Activated naive CD8-positive, alpha-beta T cell treated with anti-CD3 and anti-CD28 coated beads for 36 hours (primary cell): ENCODE results near the gene CCDC63. TPM values are rescaled to one million over a fixed set of nuclear protein-coding genes. Genes with fewer than 3 reads are reported as not detected.
"Not testable (repeated sequence)": the region's sequence is repeated elsewhere in the genome, so short reads cannot be mapped to it uniquely, and the experiment has no call there.

Experiments
- DNase-seq: peaks from one replicate; pipeline ENCODE4 v3.0.0; 2021
- H3K27ac Mint-ChIP-seq: one replicate; pipeline ENCODE4 v1.8.0; 2022; ENCODE audit warnings: mild to moderate bottlenecking, moderate library complexity, mixed read lengths
- H3K27me3 Mint-ChIP-seq: one replicate; pipeline ENCODE4 v1.8.0; 2022; ENCODE audit warnings: mild to moderate bottlenecking, mixed read lengths
- H3K36me3 Mint-ChIP-seq: one replicate; pipeline ENCODE4 v1.8.0; 2021; ENCODE audit warnings: mild to moderate bottlenecking, mixed read lengths
- H3K4me1 Mint-ChIP-seq: one replicate; pipeline ENCODE4 v1.8.0; 2021; ENCODE audit warnings: mixed read lengths
- H3K4me3 Mint-ChIP-seq: one replicate; pipeline ENCODE4 v1.8.0; 2022; ENCODE audit warnings: mild to moderate bottlenecking, moderate library complexity, mixed read lengths
- H3K9me3 Mint-ChIP-seq: one replicate; pipeline ENCODE4 v1.8.0; 2022; ENCODE audit warnings: mixed read lengths
- total RNA-seq, 2 experiments: library from RNA; stranded (reverse); gene quantifications; one replicate each; pipeline ENCODE4 v1.2.3, GENCODE V29; 2021

Gene CCDC63
- total RNA-seq, 2 experiments from 2014 or later = not detected

DNA sequence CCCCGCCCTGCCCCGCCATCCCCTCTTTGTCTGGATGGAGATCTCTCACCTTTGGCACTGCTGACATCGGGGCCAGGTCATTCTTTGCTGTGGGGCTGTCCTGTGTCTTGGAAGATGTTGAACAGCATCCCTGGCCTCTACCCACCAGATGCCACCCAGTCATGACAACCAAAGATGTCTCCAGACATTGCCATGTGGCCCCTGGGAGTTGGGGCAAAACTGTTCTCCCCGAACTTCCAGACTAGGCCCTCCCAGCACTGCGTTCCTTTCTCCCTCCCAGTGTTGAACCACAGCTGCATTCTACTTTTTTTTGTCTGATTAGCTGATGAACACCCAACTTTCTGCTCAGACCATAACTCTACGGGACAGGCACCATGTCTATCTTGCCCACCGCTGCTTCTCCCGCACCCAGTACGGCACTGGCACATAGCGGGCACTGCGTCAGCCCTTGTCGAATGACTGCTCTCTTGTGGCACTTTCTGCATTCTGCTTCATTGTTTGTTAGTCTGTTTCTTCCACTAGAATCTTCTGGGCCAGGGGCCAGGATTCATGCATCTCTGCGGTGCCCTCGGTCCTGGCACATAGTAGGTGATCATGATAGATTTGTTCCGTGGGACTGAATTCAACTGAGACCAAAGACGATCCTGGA is 86.7 kb downstream of the CCDC63 start:
- DNase-seq = no peak
- Mint-ChIP-seq H3K36me3 (no peaks in the 10 kb centered on the region), H3K27me3 (peaks cover 17% of the 10 kb centered on the region), H3K27ac (no peak overlapping the region), H3K9me3 (no peaks in the 10 kb centered on the region), H3K4me3 (no peak overlapping the region), H3K4me1 (peaks cover 4% of the 10 kb centered on the region)

GRCh38 chr12:110934093-110934852 is 87.5 kb downstream of the CCDC63 start:
- Mint-ChIP-seq H3K36me3 (no peaks in the 10 kb centered on the region), H3K27ac (no peak overlapping the region), H3K9me3 (no peaks in the 10 kb centered on the region), H3K4me3 (no peak overlapping the region), H3K4me1 (peaks cover 4% of the 10 kb centered on the region), H3K27me3 (peaks cover 17% of the 10 kb centered on the region)
- DNase-seq = no peak

DNA sequence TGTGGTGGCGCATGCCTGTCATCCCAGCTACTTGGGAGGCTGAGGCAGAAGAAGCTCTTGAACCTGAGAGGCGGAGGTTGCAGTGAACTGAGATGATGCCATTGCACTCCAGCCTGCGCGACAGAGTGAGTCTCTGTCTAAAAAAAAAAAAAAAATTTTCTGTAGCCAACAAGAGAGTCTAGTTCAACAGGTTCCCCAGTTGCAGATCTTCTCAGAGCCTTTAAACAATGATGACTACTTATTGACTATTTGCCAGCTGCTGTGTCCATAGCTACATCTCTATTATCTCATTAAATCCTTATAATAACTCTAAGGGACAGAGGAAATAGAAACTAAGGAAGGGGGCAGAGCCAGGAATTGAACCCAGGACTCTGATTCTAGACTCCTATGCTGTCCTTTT is 88.8 kb downstream of the CCDC63 start:
- H3K27me3 Mint-ChIP-seq = peaks cover 17% of the 10 kb centered on the region
- no peak for DNase-seq
- H3K36me3 Mint-ChIP-seq = no peaks in the 10 kb centered on the region
- no peak overlapping the region for H3K27ac Mint-ChIP-seq
- no peak overlapping the region for H3K4me3 Mint-ChIP-seq
- no peaks in the 10 kb centered on the region for H3K9me3 Mint-ChIP-seq
- H3K4me1 Mint-ChIP-seq = peaks cover 4% of the 10 kb centered on the region

GRCh38 chr12:110936367-110937103 is 89.7 kb downstream of the CCDC63 start:
- Mint-ChIP-seq H3K36me3 (no peaks in the 10 kb centered on the region), H3K4me1 (peaks cover 4% of the 10 kb centered on the region), H3K4me3 (no peak overlapping the region), H3K27me3 (peaks cover 17% of the 10 kb centered on the region), H3K27ac (no peak overlapping the region), H3K9me3 (no peaks in the 10 kb centered on the region)
- DNase-seq = no peak

- peak; percentile 50 for DNase-seq
- Mint-ChIP-seq H3K9me3 (no peaks in the 10 kb centered on the region), H3K4me3 (no peak overlapping the region), H3K27me3 (peaks cover 20% of the 10 kb centered on the region), H3K36me3 (no peaks in the 10 kb centered on the region), H3K27ac (no peak overlapping the region), H3K4me1 (peaks cover 4% of the 10 kb centered on the region)
Observed at GRCh38 chr12:110937104-110937641, 90.4 kb downstream of the CCDC63 start.

DNA sequence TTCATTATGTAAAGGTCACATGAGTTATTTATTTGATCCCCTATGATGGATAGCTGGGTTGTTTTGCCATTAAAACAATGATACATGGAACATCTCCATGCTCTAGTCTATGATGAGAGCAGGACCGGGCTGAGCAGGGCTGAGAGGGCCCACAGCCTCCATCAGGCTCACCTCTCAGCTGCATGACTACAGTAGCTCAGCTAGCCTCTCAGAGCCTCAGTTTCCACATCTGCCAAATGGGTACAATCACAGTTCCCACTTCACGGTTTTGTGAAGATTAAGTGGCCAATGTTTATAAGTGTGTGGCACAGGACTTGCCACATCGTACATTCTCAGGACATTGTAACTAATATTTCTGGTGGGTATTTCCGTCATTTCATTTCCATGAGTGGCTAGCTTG is 93.5 kb downstream of the CCDC63 start:
- Mint-ChIP-seq H3K36me3 (no peaks in the 10 kb centered on the region), H3K9me3 (peaks cover 3% of the 10 kb centered on the region), H3K4me3 (no peak overlapping the region), H3K27ac (no peak overlapping the region), H3K27me3 (peaks cover 19% of the 10 kb centered on the region), H3K4me1 (peaks cover 4% of the 10 kb centered on the region)
- DNase-seq = no peak

- Mint-ChIP-seq H3K27me3 (peaks cover 19% of the 10 kb centered on the region), H3K4me3 (no peak overlapping the region), H3K27ac (no peak overlapping the region), H3K9me3 (peaks cover 6% of the 10 kb centered on the region), H3K4me1 (peaks cover 4% of the 10 kb centered on the region), H3K36me3 (peaks cover 3% of the 10 kb centered on the region)
- DNase-seq = no peak
Observed at GRCh38 chr12:110940933-110941332, 94.1 kb downstream of the CCDC63 start.

DNA sequence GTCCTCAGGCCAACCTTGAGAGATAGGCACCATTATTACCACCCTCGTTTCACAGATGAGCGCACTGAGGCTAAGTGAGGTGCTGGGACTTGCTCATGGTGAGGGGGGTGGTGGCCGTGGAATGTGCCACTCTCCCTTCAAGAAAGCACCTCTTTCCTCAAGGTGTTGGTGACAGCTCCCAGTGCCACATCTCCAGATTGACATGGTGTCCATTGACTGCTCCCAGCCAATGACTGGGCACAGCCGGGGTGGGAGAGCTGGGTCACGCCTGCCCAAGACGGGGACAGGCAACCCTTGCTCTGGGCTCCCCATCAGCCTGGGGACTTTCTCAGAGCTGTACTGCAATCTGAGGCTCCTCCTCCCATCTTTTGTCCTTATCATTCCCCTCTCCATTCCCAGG is 94.6 kb downstream of the CCDC63 start:
- H3K4me3 Mint-ChIP-seq = no peak overlapping the region
- H3K27me3 Mint-ChIP-seq = peaks cover 17% of the 10 kb centered on the region
- H3K4me1 Mint-ChIP-seq = peaks cover 4% of the 10 kb centered on the region
- peaks cover 3% of the 10 kb centered on the region for H3K36me3 Mint-ChIP-seq
- peaks cover 11% of the 10 kb centered on the region for H3K9me3 Mint-ChIP-seq
- no peak for DNase-seq
- H3K27ac Mint-ChIP-seq = no peak overlapping the region

DNA sequence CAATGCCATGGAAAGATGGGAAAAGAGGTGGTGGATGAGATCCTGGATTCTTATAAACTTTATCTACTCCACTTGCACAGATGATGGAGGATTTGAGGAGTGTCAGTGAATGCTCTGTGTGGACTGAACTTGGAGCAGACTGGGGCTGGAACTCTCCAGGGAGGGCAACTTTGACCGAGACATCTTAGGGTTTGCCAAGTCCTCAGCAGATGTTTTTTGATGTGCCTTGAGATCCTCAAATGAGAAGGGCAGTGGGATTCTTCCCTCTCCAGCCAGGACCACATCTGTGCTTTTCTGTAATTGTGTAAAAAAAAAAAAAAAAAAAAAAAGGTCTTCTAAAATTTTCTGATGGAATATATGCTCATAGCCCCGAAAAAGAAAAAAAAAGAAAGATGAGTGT is 96.6 kb downstream of the CCDC63 start:
- Mint-ChIP-seq H3K27ac (no peak overlapping the region), H3K36me3 (peaks cover 3% of the 10 kb centered on the region), H3K4me3 (no peak overlapping the region), H3K27me3 (peaks cover 7% of the 10 kb centered on the region), H3K4me1 (no peaks in the 10 kb centered on the region), H3K9me3 (peaks cover 12% of the 10 kb centered on the region)
- DNase-seq = no peak

- Mint-ChIP-seq H3K9me3 (peaks cover 12% of the 10 kb centered on the region), H3K27ac (no peak overlapping the region), H3K4me3 (no peak overlapping the region), H3K27me3 (peaks cover 8% of the 10 kb centered on the region), H3K4me1 (no peaks in the 10 kb centered on the region), H3K36me3 (peaks cover 3% of the 10 kb centered on the region)
- DNase-seq = no peak
Observed at GRCh38 chr12:110948041-110948440, 101.3 kb downstream of the CCDC63 start.

DNA sequence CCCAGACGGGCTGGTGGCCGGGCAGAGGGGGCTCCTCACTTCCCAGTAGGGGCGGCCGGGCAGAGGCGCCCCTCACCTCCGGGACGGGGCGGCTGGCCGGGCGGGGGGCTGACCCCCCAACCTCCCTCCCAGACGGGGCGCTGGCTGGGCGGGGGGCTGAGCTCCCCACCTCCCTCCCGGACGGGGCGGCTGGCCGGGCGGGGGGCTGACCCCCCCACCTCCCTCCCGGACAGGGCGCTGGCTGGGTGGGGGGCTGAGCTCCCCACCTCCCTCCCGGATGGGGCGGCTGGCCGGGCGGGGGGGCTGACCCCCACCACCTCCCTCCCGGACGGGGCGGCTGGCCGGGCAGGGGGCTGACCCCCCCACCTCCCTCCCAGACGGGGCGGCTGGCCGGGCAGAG is 103.7 kb downstream of the CCDC63 start:
- not testable (repeated sequence) for DNase-seq, H3K4me3 Mint-ChIP-seq, H3K9me3 Mint-ChIP-seq, H3K4me1 Mint-ChIP-seq, H3K27me3 Mint-ChIP-seq, H3K36me3 Mint-ChIP-seq, H3K27ac Mint-ChIP-seq

- H3K36me3 Mint-ChIP-seq, H3K27ac Mint-ChIP-seq, H3K4me3 Mint-ChIP-seq, DNase-seq, H3K27me3 Mint-ChIP-seq, H3K4me1 Mint-ChIP-seq, H3K9me3 Mint-ChIP-seq: not testable (repeated sequence)
Observed at GRCh38 chr12:110950867-110951266, 104.1 kb downstream of the CCDC63 start.
